Renal cortex interstitium (tissue), 11 donors: ENCODE measurements around the gene SLC14A1. TPM values are rescaled to one million over a fixed set of nuclear protein-coding genes. Genes with fewer than 3 reads are reported as not detected.

Experiments
- DNase-seq, 11 donors: peaks; one replicate each; pipeline ENCODE4 v3.0.0-alpha.2; 2013; ENCODE audit warnings: low read depth in 9 of 11, low spot score in 4 of 11; ENCODE audit errors: extremely low read depth in 1 of 11
- polyA plus RNA-seq, 3 donors: library from polyadenylated mRNA; unstranded; fragments of 120-200 nt; gene quantifications; one replicate each; pipeline ENCODE4 v1.2.1, GENCODE V29; 2013; ENCODE audit not compliant: insufficient read length in 3 of 3

The SLC14A1 gene
- polyA plus RNA-seq, 3 donors, result 1.5 to 6.2 (median 3.1) TPM

DNA sequence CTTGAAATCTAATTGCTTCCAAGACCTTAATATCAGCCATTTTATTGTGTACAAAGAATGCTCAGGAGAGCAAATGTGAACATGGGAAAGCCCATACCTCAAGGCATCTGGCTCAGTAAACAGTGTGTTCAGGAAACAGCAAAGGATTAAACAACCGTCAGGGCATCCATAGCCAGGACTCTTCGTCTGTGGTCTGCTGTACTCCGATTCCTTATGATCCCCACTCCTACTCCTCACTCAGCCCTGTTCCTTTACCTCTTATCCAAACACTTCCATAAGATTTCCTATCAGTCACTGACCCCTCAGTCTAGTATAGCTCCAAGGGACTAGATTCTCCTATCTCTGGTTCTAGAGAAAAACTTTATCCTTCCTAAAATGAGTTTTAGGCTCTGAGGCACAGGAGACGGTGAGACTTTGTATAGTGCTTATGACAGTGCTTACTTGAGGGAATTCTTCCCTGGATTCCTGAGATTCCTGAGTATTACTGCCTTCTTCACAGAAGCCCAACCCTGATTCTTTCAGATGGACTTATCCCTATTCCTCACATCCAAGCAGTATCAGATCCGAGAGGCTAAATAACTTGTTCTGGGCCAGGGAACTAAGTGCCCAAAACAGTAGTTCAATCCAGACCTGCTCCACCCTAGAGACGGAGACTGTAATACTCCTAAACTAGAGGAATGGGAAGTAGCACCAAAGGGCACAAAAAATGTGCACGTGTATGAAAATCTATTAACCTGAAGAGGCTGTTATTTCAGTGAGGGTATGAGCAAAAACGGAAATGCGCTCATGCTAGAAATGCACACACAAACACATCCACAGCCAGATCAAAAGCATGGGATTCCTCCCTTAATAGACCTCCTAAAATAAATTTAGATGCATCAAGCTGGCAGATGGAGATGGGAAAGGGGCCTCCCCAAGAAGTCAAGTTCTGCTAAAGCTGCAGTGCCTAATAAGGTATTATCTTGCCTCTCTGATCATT lies 59.4 kb downstream of the SLC14A1 start:
- DNase-seq, result no peak

DNA sequence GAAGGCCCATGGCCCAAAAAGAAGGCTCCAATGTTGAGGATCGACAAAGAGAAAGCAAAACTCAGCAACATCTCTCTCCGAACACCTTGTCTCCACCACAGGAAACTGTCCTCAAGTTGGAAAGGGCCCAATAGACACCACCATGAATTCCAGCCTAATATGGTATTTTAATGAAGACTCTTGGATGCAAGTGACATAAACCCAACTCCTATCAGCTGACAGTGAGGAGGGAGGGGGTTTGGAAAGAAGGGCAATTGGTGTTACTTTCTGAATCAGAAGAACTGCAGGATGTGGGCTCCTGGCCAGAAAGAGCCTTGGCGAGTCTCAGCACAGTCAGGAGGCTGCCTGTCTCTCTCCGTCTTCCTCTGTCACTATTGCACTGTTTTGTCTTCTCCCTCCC lies 61.2 kb downstream of the SLC14A1 start:
- no peak for DNase-seq

DNA sequence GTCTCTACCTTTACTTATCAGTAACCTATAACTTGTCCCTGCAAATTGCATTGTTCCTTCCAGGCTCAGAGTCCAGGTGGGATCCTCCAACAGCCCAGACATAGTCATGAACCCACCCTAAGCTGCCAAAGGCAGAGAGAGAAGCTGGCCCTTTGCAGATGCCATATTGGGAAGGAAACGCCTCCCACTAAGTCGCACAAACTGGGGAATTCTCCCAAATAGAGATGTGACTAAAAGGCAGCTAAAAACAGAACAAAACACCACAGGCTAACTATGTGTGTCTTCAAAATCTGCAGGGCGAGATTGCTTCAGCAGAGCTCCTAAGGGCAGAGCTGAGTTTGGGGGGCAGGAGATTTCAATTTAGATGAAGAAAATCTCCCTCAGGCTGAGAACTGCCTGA lies 63.0 kb downstream of the SLC14A1 start:
- no peak for DNase-seq

DNA sequence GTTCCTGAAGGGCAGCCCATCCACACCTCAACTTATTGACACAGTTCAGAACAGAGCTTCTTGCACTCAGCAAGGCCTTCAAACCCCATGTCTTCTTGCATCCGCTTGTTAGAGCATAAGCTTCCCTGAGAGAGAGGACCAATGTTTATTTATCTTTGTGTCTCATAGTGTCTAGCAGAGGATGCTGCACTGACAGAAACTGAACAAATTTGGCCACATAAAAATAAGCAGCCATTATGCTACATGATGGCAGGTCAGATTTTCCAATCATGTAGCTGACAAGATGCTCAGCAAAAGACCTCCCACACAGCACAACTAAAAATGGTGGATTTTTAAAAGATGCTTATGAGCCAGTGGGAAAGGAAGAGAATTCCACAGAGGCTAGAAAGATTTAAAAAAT lies 63.4 kb downstream of the SLC14A1 start:
- no peak for DNase-seq

DNA sequence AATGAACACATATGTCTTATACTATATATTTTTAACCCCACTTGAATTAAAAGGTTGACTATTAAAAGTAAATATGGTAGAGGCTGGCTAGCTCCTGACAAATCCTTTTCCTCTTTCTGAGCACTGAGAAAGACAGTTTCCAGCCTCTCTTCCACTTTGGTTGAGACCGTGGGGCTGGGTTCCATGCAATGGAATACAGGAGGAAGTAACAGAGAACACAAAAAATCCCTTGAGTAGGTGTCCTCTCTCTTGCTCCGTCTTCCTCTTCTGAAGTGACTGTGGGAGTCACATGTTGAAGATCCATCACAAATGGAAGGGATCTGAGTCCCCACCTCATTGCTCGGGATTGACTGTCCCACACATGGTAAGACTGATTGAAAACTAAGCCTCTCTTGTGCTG lies 64.9 kb downstream of the SLC14A1 start:
- no peak for DNase-seq

DNA sequence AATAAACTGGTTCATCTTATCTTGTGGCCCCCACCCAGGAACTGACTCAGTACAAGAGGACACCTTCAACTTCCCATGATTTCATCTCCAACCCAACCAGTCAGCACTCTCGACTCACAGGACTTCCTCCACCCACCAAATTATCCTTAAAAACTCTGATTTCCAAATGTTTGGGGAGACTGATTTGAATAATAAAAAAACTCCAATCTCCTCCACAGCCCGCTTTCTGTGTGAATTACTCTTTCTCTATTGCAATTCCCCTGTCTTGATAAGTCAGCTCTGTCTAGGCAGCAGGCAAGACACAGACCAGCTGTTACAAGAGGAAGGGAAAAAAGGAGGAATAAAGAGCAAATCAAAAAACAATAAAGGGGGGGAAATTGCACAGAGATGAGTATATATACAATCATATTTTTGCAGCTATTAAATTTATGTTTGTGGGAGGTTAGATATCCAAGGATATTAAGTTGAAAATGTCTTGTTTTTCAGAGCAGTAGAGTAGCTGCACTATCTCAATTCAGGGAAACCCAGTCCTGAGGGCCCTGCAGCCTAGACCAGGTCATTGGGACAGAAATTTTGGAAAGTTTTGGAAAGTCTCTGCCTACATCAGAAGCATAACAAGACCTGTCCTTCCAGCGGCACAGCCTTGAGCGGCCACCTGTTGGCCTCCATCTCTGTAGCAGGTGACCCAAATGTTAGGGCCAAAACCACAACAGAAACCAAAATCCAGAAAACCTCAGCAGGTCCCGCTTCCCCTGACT lies 68.7 kb downstream of the SLC14A1 start:
- DNase-seq, result no peak

DNA sequence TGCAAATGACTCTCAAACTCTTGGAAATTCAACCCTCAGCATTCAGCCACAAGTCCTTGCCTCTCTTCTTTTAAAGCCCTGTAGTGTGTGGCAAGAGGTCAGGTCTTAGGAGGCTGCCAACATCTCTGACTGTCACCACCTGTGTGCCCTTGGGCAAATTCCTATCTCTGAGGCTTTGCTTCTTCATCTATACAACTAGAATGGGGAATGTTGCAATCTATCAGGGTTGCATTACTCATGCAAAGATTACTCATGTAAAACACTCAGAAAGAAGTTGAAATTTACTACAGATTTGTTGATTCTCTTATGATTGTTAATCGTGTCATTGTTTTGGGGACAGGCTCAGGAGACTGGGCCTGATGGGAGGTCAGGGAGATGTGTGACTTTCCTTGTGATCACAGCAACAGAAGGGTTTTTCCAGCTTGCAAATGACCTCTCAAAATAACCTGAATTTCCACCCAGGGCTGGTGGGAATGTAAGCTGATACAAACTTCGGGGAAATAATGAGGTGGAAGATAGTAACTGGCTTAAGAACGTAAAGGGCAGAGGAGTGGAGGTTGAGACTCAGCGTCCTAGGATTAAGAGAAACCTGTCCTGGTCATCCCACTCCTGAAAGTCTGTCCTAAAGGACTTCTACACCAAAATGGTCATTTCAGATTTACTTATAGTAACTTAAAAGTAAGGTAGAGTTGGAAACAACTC lies 69.4 kb downstream of the SLC14A1 start:
- no peak for DNase-seq

GRCh38 chr18:45801416-45802004 lies 77.5 kb downstream of the SLC14A1 start:
- DNase-seq, result no peak

Other genes starting within 250 kb of the SLC14A1 start
- gene SLC14A2, start 108.7 kb upstream of the SLC14A1 start, polyA plus RNA-seq, result 10 to 100 TPM; 12.7 to 20.8 (median 14.1) TPM
- under 1 TPM; 0.33 to 0.64 (median 0.33) TPM for gene SIGLEC15, start 101.5 kb downstream of the SLC14A1 start, polyA plus RNA-seq
- 10 to 100 TPM; 17.7 to 30.8 (median 24.0) TPM for gene EPG5, start 243.1 kb downstream of the SLC14A1 start, polyA plus RNA-seq